Nephron (organoid): Measurements from ENCODE around the gene SNX4.

Experiments
- H3K27ac Mint-ChIP-seq, 3 experiments: 2 replicates each; pipeline ENCODE4 v1.8.0; 2020; ENCODE audit warnings: mixed read lengths in 3 of 3, mild to moderate bottlenecking in 2 of 3, moderate library complexity in 1 of 3
- H3K27me3 Mint-ChIP-seq: 2 replicates; pipeline ENCODE4 v1.8.0; 2021; ENCODE audit warnings: low read depth, mild to moderate bottlenecking, moderate library complexity, mixed read lengths
- H3K36me3 Mint-ChIP-seq: 2 replicates; pipeline ENCODE4 v1.8.0; 2020; ENCODE audit warnings: low read depth, mixed read lengths
- H3K4me1 Mint-ChIP-seq: 2 replicates; pipeline ENCODE4 v1.8.0; 2020; ENCODE audit warnings: mixed read lengths
- H3K4me3 Mint-ChIP-seq, 3 experiments: 2 replicates each; pipeline ENCODE4 v1.8.0; 2020; ENCODE audit warnings: mild to moderate bottlenecking in 3 of 3, mixed read lengths in 3 of 3, moderate library complexity in 2 of 3
- H3K9me3 Mint-ChIP-seq: 2 replicates; pipeline ENCODE4 v1.8.0; 2020; ENCODE audit warnings: mixed read lengths
- TF ChIP-seq, protein P1 (sequence below), 3 experiments: fragments of 200-600 bp; sonication (generic); IDR thresholded peaks; one replicate each; pipeline ENCODE4 v1.5.0; 2021; ENCODE audit warnings: antibody characterized with exemption in 3 of 3; ENCODE audit not compliant: unreplicated experiment in 3 of 3

Gene SNX4

DNA sequence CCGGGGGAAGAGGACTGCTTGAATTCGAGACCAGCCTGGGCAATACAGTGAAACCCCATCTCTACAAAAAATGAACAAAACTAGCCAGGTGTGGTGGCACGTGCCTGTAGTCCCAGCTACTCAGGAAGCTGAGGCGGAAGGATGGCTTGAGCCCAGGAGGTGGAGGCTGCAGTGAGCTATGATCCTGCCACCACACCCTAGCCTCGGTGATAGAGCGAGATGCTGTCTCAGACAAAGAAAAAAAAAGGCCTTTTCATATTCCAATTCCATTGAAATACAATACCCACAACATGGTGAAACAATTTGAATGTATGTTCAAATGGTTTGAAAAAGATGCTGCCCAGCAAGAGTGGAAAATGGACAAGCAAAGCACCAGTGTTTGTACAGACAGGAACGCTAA lies 83.1 kb downstream of the SNX4 start:
- peaks cover under 1% of the 10 kb centered on the region for H3K36me3 Mint-ChIP-seq
- no peaks in the 10 kb centered on the region for H3K4me1 Mint-ChIP-seq
- H3K27ac Mint-ChIP-seq = no peak overlapping the region
- H3K27me3 Mint-ChIP-seq = no peaks in the 10 kb centered on the region
- TF ChIP-seq, protein P1, sequence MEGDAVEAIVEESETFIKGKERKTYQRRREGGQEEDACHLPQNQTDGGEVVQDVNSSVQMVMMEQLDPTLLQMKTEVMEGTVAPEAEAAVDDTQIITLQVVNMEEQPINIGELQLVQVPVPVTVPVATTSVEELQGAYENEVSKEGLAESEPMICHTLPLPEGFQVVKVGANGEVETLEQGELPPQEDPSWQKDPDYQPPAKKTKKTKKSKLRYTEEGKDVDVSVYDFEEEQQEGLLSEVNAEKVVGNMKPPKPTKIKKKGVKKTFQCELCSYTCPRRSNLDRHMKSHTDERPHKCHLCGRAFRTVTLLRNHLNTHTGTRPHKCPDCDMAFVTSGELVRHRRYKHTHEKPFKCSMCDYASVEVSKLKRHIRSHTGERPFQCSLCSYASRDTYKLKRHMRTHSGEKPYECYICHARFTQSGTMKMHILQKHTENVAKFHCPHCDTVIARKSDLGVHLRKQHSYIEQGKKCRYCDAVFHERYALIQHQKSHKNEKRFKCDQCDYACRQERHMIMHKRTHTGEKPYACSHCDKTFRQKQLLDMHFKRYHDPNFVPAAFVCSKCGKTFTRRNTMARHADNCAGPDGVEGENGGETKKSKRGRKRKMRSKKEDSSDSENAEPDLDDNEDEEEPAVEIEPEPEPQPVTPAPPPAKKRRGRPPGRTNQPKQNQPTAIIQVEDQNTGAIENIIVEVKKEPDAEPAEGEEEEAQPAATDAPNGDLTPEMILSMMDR (IDR thresholded peaks at IDR 0.05; ENCODE audit: unreplicated experiment in 3 of 3) = no peak
- H3K4me3 Mint-ChIP-seq = no peak overlapping the region
- H3K9me3 Mint-ChIP-seq = no peaks in the 10 kb centered on the region

GRCh38 chr3:125435231-125435630 lies 84.8 kb downstream of the SNX4 start:
- Mint-ChIP-seq H3K36me3 (no peaks in the 10 kb centered on the region), H3K27ac (no peak overlapping the region)

DNA sequence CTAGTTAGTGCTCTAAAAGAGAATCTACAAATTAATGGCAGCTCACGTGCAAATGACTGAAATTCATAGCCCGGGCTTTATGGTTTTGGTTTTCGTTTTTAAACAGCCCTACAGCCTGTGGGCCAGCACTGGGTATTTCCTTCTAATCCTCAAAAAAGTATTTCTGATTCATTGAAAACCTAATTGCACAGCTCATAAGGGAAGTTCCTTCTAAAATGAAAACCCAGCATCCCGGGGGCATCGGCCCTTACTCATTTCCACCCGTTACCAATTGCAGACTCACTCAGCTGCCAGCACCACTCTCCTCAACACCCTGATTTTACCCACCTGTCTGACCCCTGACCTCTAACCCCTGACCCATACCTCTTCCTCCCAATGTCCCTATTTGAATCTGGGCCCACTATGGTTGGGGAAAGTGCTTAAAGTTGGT lies 85.4 kb downstream of the SNX4 start:
- Mint-ChIP-seq H3K9me3 (no peaks in the 10 kb centered on the region), H3K4me3 (no peak overlapping the region), H3K36me3 (no peaks in the 10 kb centered on the region), H3K4me1 (no peaks in the 10 kb centered on the region), H3K27ac (no peak overlapping the region), H3K27me3 (no peaks in the 10 kb centered on the region)
- TF ChIP-seq, protein P1 (IDR thresholded peaks at IDR 0.05; ENCODE audit: unreplicated experiment in 3 of 3) = no peak

More at GRCh38 chr3:125435231-125435630, 84.8 kb downstream of the SNX4 start:
- H3K4me1 Mint-ChIP-seq = no peaks in the 10 kb centered on the region
- H3K27me3 Mint-ChIP-seq = no peaks in the 10 kb centered on the region
- TF ChIP-seq, protein P1 (IDR thresholded peaks at IDR 0.05; ENCODE audit: unreplicated experiment in 3 of 3) = no peak
- H3K9me3 Mint-ChIP-seq = no peaks in the 10 kb centered on the region
- no peak overlapping the region for H3K4me3 Mint-ChIP-seq

GRCh38 chr3:125433611-125434041 lies 86.4 kb downstream of the SNX4 start:
- Mint-ChIP-seq H3K36me3 (no peaks in the 10 kb centered on the region), H3K4me3 (no peak overlapping the region), H3K9me3 (no peaks in the 10 kb centered on the region), H3K27me3 (no peaks in the 10 kb centered on the region), H3K4me1 (peaks cover 3% of the 10 kb centered on the region), H3K27ac (no peak overlapping the region)
- TF ChIP-seq, protein P1 (IDR thresholded peaks at IDR 0.05; ENCODE audit: unreplicated experiment in 3 of 3) = no peak

- TF ChIP-seq, protein P1 (IDR thresholded peaks at IDR 0.05; ENCODE audit: unreplicated experiment in 3 of 3) = no peak
- no peak overlapping the region for H3K27ac Mint-ChIP-seq
- no peaks in the 10 kb centered on the region for H3K9me3 Mint-ChIP-seq
- peaks cover 8% of the 10 kb centered on the region for H3K4me1 Mint-ChIP-seq
- H3K4me3 Mint-ChIP-seq = no peak overlapping the region
- no peaks in the 10 kb centered on the region for H3K27me3 Mint-ChIP-seq
- H3K36me3 Mint-ChIP-seq = no peaks in the 10 kb centered on the region
These were observed 86.9 kb downstream of the SNX4 start for GRCh38 chr3:125433091-125433534.
